AG10803 (cell line): Measurements from ENCODE around the gene LACRT.

Source experiments
- DNase-seq: peaks from one replicate; pipeline ENCODE4 v3.0.0; 2010; ENCODE audit warnings: low read depth
- H3K4me3 ChIP-seq: 2 replicates; pipeline ENCODE4 v1.5.1; 2011; ENCODE audit warnings: mild to moderate bottlenecking, low read length, control low read depth
- TF ChIP-seq, protein P1 (sequence below): conservative IDR thresholded peaks from 2 replicates; pipeline ENCODE4 v1.5.1; 2011; ENCODE audit warnings: mild to moderate bottlenecking, low read length, control low read depth, inconsistent platforms

LACRT gene

DNA sequence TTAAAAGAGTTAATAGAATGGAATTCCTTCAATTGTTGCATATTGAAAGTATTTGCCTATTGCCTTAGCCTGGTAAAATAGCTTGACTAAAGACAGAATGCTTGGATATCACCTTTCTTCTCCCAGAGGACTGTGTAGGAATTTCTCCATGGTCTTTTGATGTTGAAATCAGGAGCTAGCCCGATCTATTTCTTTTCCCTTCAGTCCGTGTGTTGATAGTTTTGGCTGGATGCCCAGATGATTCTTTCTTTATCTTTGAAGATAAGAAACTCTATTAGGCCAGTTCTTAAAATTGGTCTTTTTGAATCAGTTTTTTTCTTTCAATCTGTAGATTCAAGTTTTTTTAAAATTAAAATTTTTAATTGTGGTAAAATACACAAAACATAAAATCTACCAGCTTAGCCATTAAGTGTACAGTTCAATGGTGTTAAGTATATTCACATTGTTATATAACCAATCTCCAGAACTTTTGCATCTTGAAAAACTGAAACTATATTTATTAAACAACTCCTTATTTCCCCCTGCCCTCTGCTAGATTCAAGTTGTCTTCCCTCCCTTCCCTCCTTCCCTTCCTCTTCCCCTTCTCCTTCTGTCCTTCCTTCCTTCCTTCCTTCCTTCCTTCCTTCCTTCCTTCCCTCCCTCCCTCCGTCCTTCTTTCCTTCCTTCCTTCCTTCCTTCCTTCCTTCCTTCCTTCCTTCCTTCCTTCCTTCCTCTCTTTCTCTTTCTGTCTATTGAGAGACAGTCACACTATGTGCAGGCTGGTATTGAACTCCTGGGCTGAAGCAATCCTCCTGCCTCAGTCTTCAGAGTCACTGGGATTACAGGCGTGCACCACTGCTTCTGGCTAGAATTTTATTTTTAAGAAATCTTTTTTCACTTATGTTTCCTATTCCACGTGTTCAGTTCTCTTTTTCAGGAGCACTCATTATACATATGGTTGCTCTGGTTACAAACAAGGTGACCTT, 10.1 kb downstream of the LACRT start:
- no peak for DNase-seq
- TF ChIP-seq, protein P1, sequence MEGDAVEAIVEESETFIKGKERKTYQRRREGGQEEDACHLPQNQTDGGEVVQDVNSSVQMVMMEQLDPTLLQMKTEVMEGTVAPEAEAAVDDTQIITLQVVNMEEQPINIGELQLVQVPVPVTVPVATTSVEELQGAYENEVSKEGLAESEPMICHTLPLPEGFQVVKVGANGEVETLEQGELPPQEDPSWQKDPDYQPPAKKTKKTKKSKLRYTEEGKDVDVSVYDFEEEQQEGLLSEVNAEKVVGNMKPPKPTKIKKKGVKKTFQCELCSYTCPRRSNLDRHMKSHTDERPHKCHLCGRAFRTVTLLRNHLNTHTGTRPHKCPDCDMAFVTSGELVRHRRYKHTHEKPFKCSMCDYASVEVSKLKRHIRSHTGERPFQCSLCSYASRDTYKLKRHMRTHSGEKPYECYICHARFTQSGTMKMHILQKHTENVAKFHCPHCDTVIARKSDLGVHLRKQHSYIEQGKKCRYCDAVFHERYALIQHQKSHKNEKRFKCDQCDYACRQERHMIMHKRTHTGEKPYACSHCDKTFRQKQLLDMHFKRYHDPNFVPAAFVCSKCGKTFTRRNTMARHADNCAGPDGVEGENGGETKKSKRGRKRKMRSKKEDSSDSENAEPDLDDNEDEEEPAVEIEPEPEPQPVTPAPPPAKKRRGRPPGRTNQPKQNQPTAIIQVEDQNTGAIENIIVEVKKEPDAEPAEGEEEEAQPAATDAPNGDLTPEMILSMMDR = no peak
- no peak overlapping the region for H3K4me3 ChIP-seq

DNA sequence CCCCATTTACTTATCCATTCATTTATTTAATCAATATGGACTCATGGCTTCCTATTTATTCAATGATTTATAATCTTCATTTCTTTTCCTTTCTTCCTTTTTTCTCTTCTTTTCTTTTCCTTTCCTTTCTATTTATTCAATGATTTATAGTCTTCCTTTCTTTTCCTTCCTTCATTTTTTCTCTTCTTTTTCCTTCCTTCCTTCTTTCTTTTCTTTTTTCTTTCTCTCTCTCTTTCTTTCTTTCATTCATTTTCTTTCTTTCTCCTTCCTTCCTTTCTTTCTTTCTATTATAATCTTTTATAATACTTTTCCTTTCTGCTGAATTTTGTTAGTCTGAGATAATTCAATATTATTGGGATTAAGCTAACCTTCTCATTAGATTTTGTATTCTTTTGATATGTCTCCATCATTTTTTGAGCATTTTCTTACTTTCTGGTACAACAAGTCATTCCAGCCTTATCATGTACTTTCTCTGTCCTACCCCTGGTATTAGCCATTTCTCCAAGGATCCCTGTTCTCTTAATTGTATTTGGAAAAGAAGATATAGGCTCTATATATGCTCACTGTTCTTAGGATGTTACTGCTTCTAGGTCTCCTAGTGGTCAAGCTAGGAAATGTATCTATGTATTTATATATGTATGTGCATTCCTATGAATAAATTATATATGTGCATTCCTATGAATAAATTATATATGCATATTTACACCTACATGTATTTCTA, 12.1 kb downstream of the LACRT start:
- no peak for DNase-seq
- TF ChIP-seq, protein P1 = no peak; the same call in 1 of the 2 replicates
- no peak overlapping the region for H3K4me3 ChIP-seq

DNA sequence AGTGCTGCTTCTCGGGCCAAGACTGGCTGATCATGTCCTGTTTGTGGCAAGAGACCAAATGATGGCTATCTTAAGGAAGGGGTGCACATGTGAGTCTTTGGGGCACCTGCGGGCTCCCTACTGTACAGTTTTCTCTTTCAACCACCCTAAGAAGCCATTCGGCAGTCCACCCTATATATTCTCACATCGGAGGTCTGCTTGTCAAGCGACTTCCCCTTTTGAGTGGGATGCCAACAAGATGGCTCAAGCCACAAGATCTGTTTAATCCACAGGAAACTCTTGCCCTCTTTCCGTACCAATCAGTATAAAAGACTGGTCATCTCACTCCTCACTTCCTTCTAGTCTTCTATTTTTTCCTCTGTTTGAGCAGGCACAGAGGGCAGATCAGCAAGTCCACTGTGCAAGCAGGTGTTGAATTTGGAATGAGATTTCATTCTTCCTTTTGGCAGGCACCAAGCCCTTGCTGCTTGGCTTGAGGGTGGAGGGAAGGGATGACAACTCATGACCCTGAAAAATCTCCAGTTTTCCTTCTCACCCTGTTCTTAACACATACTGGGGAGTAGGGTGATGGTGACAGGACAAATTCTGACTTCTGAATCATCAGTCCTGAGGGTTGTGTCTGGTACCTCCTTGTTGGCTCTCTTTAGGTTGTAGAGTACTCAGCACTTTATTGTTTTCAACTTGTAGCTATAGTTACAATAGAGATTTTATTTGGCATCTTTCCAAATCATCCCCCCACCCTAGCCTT, 17.6 kb downstream of the LACRT start:
- TF ChIP-seq, protein P1 = no peak
- DNase-seq = no peak
- H3K4me3 ChIP-seq = no peak overlapping the region

DNA sequence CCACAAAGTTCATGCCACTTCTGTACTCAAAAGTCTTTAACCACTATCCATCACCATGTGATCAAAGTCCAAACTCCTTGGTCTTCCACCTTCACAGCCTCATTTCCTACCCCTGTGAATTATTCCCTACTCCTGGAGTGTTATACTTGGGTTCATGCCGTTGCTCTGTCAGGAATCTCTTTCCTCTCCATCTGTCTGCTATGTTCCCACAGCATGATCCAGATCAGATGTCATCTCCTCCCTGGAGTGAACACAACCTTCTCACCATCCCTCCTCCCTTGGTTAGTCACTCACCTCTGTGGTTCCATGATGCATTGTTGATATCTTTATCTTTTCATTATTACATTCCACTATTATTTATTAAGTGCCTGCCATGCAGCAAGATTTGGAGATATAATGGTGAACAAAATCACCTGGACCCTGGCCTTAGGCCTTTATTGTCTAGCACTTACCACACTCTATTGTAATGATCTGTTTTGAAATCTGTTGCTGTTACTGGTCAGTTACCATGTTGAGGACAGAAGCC, 22.4 kb downstream of the LACRT start:
- no peak overlapping the region for H3K4me3 ChIP-seq
- TF ChIP-seq, protein P1 = no peak
- no peak for DNase-seq

DNA sequence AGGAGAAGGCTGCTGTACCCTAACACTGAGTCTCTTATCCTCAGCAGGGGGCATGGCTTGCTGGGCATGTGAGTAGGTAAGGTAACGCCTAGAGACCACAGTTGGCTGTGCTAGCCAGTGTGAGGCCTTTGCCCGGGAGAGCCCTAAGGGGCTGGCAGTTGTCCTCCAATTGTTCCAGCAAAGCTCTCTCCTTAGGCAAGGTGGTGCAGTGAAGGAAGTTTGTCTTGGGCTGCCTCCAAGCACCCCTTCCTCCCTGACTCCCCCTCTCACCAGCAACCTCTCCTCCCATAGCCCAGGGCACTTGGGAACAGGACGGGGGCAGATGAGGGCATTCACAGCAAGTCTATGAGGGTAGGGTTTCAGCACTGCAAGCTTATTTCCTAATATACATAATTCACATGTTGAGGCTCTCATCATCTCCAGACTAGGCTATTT, 23.0 kb downstream of the LACRT start:
- no peak overlapping the region for H3K4me3 ChIP-seq
- TF ChIP-seq, protein P1 = no peak
- no peak for DNase-seq

DNA sequence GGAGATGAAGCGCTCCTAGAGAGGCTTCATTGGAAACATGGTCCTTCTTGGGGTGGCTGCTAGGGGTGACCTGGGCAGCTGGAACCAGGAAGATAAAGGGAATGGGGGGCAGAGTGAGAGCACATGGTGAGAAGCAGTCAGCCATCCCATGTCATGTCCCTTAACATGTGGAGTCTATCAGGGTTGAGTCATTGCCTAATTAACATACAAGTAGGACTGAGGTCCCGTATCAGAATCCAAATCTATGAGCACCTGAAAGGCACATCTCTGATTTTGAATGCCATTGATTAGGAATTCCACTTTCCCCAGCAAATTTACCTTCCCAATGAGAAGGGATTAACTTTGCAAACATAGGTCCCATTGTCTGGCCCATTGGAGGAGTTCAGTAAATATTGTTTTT, 25.9 kb downstream of the LACRT start:
- DNase-seq = no peak
- TF ChIP-seq, protein P1 = no peak
- H3K4me3 ChIP-seq = no peak overlapping the region
